Hindlimb muscle (tissue), 1 donor: ENCODE data around the gene GCNT1. TPM values are rescaled to one million over a fixed set of nuclear protein-coding genes. Genes with fewer than 3 reads are reported as not detected.
A peak's percentile ranks its signal among the peaks of the same experiment; 100 is the strongest.
"Not testable (repeated sequence)": the region's sequence is repeated elsewhere in the genome, so short reads cannot be mapped to it uniquely, and the experiment has no call there.

Experiments used
- DNase-seq: peaks from one replicate; pipeline ENCODE4 v3.0.0-alpha.2; 2013
- polyA plus RNA-seq: library from polyadenylated mRNA; unstranded; fragments of 120-200 nt; gene quantifications from one replicate; pipeline ENCODE4 v1.2.1, GENCODE V29; 2013; ENCODE audit not compliant: insufficient read length

GCNT1 gene
- polyA plus RNA-seq, 1 donor: 3.5 TPM

- DNase-seq: no peak
Measured at GRCh38 chr9:76444322-76444929, 14.6 kb upstream of the GCNT1 start.

- no peak for DNase-seq
Measured at GRCh38 chr9:76445976-76446375, 13.0 kb upstream of the GCNT1 start.

- DNase-seq: no peak
Measured at GRCh38 chr9:76448501-76448900, 10.5 kb upstream of the GCNT1 start.

- no peak for DNase-seq
Measured at GRCh38 chr9:76451234-76451633, 7.7 kb upstream of the GCNT1 start.

- no peak for DNase-seq
Measured at GRCh38 chr9:76452839-76453238, 6.1 kb upstream of the GCNT1 start.

GRCh38 chr9:76453785-76454184 lies 5.2 kb upstream of the GCNT1 start:
- DNase-seq: no peak

- no peak for DNase-seq
Measured at GRCh38 chr9:76454311-76454710, 4.7 kb upstream of the GCNT1 start.

GRCh38 chr9:76456202-76456926 lies 2.6 kb upstream of the GCNT1 start:
- DNase-seq: no peak

GRCh38 chr9:76459694-76460635 lies 983 bp downstream of the GCNT1 start:
- DNase-seq: peak; percentile 15

GRCh38 chr9:76462126-76462525 lies 3.1 kb downstream of the GCNT1 start:
- DNase-seq: no peak

GRCh38 chr9:76463211-76463610 lies 4.2 kb downstream of the GCNT1 start:
- DNase-seq: no peak

GRCh38 chr9:76464706-76465105 lies 5.7 kb downstream of the GCNT1 start:
- DNase-seq: no peak

- DNase-seq: no peak
Measured at GRCh38 chr9:76465442-76466298, 6.7 kb downstream of the GCNT1 start.

GRCh38 chr9:76466299-76466605 lies 7.3 kb downstream of the GCNT1 start:
- DNase-seq: no peak

- DNase-seq: no peak
Measured at GRCh38 chr9:76474419-76474818, 15.4 kb downstream of the GCNT1 start.

GRCh38 chr9:76475686-76476085 lies 16.7 kb downstream of the GCNT1 start:
- DNase-seq: no peak

GRCh38 chr9:76477818-76478217 lies 18.8 kb downstream of the GCNT1 start:
- DNase-seq: not testable (repeated sequence)

- no peak for DNase-seq
Measured at GRCh38 chr9:76478226-76478625, 19.2 kb downstream of the GCNT1 start.

- DNase-seq: not testable (repeated sequence)
Measured at GRCh38 chr9:76479337-76479736, 20.4 kb downstream of the GCNT1 start.

GRCh38 chr9:76486151-76486550 lies 27.2 kb downstream of the GCNT1 start:
- no peak for DNase-seq

- DNase-seq: no peak
Measured at GRCh38 chr9:76490249-76490990, 31.4 kb downstream of the GCNT1 start.

- not testable (repeated sequence) for DNase-seq
Measured at GRCh38 chr9:76491056-76491455, 32.1 kb downstream of the GCNT1 start.
